Prostate gland (tissue), 2 donors: ENCODE measurements around the gene PBX3.

Source experiments
- CTCF ChIP-seq, 4 experiments: fragments of 200-600 bp in 2 of 4; fragments of 450-650 bp in 2 of 4; sonication (generic) in 2 of 4; IDR thresholded peaks; 1 replicate in 3 of 4; 2 replicates in 1 of 4; pipeline ENCODE4 v1.5.1; 2016 to 2019; ENCODE audit warnings: antibody characterized with exemption in 4 of 4, mild to moderate bottlenecking in 2 of 4, moderate library complexity in 2 of 4
- POLR2AphosphoS5 ChIP-seq: sonication (generic); formaldehyde crosslinking; IDR thresholded peaks from one replicate; pipeline ENCODE4 v1.6.1; 2017; ENCODE audit warnings: antibody characterized with exemption

DNA sequence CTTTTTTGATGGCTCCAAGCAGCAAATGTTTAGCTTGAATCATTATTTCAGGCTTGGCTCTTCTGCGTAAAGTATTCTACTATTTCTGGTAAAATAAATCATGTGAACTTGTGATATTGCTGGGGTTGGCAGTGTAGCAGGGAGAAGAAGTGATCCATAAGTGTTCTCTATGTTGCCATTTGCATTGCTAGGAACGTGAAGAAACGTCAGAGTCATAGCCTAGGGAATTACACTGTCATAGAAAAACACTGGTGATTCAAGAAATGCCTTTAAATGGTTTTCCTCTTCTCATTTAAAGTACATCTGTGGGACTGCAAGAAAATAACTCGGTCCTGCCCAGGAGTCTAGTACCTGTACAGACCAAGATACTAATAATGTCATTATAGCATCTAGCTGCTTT is 162.3 kb downstream of the PBX3 start:
- no peak for TF ChIP-seq CTCF (IDR thresholded peaks at IDR 0.05)
- TF ChIP-seq POLR2AphosphoS5 = no peak
